ENCODE results near the gene TBC1D14.

GRCh38 chr4:6956087-6956433 is 46.4 kb downstream of the TBC1D14 start:
- TF ChIP-seq, protein P1, sequence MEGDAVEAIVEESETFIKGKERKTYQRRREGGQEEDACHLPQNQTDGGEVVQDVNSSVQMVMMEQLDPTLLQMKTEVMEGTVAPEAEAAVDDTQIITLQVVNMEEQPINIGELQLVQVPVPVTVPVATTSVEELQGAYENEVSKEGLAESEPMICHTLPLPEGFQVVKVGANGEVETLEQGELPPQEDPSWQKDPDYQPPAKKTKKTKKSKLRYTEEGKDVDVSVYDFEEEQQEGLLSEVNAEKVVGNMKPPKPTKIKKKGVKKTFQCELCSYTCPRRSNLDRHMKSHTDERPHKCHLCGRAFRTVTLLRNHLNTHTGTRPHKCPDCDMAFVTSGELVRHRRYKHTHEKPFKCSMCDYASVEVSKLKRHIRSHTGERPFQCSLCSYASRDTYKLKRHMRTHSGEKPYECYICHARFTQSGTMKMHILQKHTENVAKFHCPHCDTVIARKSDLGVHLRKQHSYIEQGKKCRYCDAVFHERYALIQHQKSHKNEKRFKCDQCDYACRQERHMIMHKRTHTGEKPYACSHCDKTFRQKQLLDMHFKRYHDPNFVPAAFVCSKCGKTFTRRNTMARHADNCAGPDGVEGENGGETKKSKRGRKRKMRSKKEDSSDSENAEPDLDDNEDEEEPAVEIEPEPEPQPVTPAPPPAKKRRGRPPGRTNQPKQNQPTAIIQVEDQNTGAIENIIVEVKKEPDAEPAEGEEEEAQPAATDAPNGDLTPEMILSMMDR (IDR thresholded peaks at IDR 0.05 in 2 of 3, conservative IDR thresholded peaks at IDR 0.05 in 1 of 3; ENCODE audit: insufficient read depth in 2 of 3, low read depth in 1 of 3, low read length in 3 of 3) = no peak
- TF ChIP-seq ZNF354B (CRISPR knock-in tag; IDR thresholded peaks at IDR 0.05) = no peak
- TF ChIP-seq FOXM1 (IDR thresholded peaks at IDR 0.05; ENCODE audit: low read depth) = no peak
- no peak for TF ChIP-seq FOXM1 (CRISPR knock-in tag; IDR thresholded peaks at IDR 0.05; ENCODE audit: low read depth)
- TF ChIP-seq, protein P2, sequence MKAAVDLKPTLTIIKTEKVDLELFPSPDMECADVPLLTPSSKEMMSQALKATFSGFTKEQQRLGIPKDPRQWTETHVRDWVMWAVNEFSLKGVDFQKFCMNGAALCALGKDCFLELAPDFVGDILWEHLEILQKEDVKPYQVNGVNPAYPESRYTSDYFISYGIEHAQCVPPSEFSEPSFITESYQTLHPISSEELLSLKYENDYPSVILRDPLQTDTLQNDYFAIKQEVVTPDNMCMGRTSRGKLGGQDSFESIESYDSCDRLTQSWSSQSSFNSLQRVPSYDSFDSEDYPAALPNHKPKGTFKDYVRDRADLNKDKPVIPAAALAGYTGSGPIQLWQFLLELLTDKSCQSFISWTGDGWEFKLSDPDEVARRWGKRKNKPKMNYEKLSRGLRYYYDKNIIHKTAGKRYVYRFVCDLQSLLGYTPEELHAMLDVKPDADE (conservative IDR thresholded peaks at IDR 0.05; ENCODE audit: control insufficient read depth, low read depth, low read length) = no peak
- no peak for TF ChIP-seq ZNF3 (CRISPR knock-in tag; IDR thresholded peaks at IDR 0.05)

All from K562 (cell line).